ENCODE measurements around the gene MGST3.

DNA sequence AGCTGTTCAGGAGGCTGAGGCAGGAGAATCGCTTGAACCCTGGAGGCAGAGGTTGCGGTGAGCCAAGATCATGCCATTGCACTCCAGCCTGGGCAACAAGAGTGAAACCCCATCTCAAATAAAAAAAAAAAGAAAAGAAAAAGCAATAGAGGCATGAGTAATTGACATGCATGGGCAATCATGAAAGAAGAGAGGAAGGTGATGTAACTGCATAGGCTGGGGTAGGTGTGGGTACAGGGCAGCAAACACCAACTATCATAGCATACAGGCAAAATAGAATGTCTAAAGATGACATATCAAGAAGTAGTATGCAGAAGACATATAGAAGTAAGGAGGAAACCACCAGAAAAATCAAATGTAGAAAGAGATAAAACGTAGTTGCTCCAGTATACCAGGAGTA is 19.0 kb upstream of the MGST3 start:
- TF ChIP-seq, protein P1, sequence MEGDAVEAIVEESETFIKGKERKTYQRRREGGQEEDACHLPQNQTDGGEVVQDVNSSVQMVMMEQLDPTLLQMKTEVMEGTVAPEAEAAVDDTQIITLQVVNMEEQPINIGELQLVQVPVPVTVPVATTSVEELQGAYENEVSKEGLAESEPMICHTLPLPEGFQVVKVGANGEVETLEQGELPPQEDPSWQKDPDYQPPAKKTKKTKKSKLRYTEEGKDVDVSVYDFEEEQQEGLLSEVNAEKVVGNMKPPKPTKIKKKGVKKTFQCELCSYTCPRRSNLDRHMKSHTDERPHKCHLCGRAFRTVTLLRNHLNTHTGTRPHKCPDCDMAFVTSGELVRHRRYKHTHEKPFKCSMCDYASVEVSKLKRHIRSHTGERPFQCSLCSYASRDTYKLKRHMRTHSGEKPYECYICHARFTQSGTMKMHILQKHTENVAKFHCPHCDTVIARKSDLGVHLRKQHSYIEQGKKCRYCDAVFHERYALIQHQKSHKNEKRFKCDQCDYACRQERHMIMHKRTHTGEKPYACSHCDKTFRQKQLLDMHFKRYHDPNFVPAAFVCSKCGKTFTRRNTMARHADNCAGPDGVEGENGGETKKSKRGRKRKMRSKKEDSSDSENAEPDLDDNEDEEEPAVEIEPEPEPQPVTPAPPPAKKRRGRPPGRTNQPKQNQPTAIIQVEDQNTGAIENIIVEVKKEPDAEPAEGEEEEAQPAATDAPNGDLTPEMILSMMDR (conservative IDR thresholded peaks at IDR 0.05) = no peak
- no peak for TF ChIP-seq EZH2 (IDR thresholded peaks at IDR 0.05; ENCODE audit: low read depth)

Measured in PC-9 (cell line).